Type B pancreatic cell (in vitro differentiated cells): ENCODE measurements around the gene AMDHD1. TPM values are rescaled to one million over a fixed set of nuclear protein-coding genes. Genes with fewer than 3 reads are reported as not detected.

Experiments used
- DNase-seq: peaks from one replicate; pipeline ENCODE4 v3.0.0; 2021; ENCODE audit warnings: mixed read lengths; ENCODE audit not compliant: unreplicated experiment; ENCODE audit errors: extremely low spot score
- H3K27ac Mint-ChIP-seq: 2 replicates; pipeline ENCODE4 v1.8.0; 2021; ENCODE audit warnings: mild to moderate bottlenecking, mixed read lengths
- H3K27me3 Mint-ChIP-seq: 2 replicates; pipeline ENCODE4 v1.8.0; 2021; ENCODE audit warnings: mixed read lengths
- H3K36me3 Mint-ChIP-seq: 2 replicates; pipeline ENCODE4 v1.8.0; 2021; ENCODE audit warnings: mixed read lengths
- H3K4me1 Mint-ChIP-seq: one replicate; pipeline ENCODE4 v1.8.0; 2021; ENCODE audit warnings: mixed read lengths; ENCODE audit not compliant: unreplicated experiment
- H3K4me3 Mint-ChIP-seq: 2 replicates; pipeline ENCODE4 v1.8.0; 2021; ENCODE audit warnings: mild to moderate bottlenecking, mixed read lengths
- H3K9me3 Mint-ChIP-seq: 2 replicates; pipeline ENCODE4 v1.8.0; 2021; ENCODE audit warnings: mixed read lengths
- CTCF ChIP-seq: fragments of 200-600 bp; sonication (generic); conservative IDR thresholded peaks from 2 replicates; pipeline ENCODE4 v1.5.0; 2021; ENCODE audit warnings: antibody characterized with exemption, mild to moderate bottlenecking
- total RNA-seq: library from RNA; stranded (reverse); gene quantifications from 2 replicates; pipeline ENCODE4 v1.2.1, GENCODE V29; 2021; ENCODE audit warnings: low replicate concordance

AMDHD1 gene
- total RNA-seq, 1 donor from 2014 or later, result 1.0 TPM

GRCh38 chr12:95918194-95918993, 24.7 kb upstream of the AMDHD1 start:
- no peak overlapping the region for H3K4me3 Mint-ChIP-seq
- H3K9me3 Mint-ChIP-seq, result no peaks in the 10 kb centered on the region
- H3K36me3 Mint-ChIP-seq, result no peaks in the 10 kb centered on the region
- peaks cover 6% of the 10 kb centered on the region for H3K27me3 Mint-ChIP-seq
- H3K27ac Mint-ChIP-seq, result no peak overlapping the region
- TF ChIP-seq CTCF, result peak; percentile 87
- no peaks in the 10 kb centered on the region for H3K4me1 Mint-ChIP-seq
- DNase-seq, result no peak

GRCh38 chr12:95919110-95919509, 24.0 kb upstream of the AMDHD1 start:
- no peak overlapping the region for H3K4me3 Mint-ChIP-seq
- TF ChIP-seq CTCF, result no peak

GRCh38 chr12:95922231-95922630, 20.9 kb upstream of the AMDHD1 start:
- TF ChIP-seq CTCF, result no peak
- no peaks in the 10 kb centered on the region for H3K36me3 Mint-ChIP-seq
- no peak overlapping the region for H3K4me3 Mint-ChIP-seq
- H3K27ac Mint-ChIP-seq, result no peak overlapping the region
- H3K9me3 Mint-ChIP-seq, result no peaks in the 10 kb centered on the region
- no peaks in the 10 kb centered on the region for H3K4me1 Mint-ChIP-seq
- peaks cover 3% of the 10 kb centered on the region for H3K27me3 Mint-ChIP-seq
- no peak for DNase-seq

More at GRCh38 chr12:95919110-95919509, 24.0 kb upstream of the AMDHD1 start:
- no peak for DNase-seq
- Mint-ChIP-seq H3K27me3 (peaks cover 6% of the 10 kb centered on the region), H3K9me3 (no peaks in the 10 kb centered on the region), H3K36me3 (no peaks in the 10 kb centered on the region), H3K4me1 (no peaks in the 10 kb centered on the region), H3K27ac (no peak overlapping the region)

- Mint-ChIP-seq H3K36me3 (no peaks in the 10 kb centered on the region), H3K27me3 (peaks cover 40% of the 10 kb centered on the region), H3K27ac (no peak overlapping the region), H3K4me1 (no peaks in the 10 kb centered on the region), H3K9me3 (no peaks in the 10 kb centered on the region), H3K4me3 (peak overlapping the region; percentile 31)
- TF ChIP-seq CTCF, result no peak
- DNase-seq, result no peak
Measured at GRCh38 chr12:95940514-95940913, 2.6 kb upstream of the AMDHD1 start.

GRCh38 chr12:95942101-95942523, 1.0 kb upstream of the AMDHD1 start:
- Mint-ChIP-seq H3K4me3 (peak overlapping the region; percentile 96), H3K27me3 (peaks cover 49% of the 10 kb centered on the region), H3K9me3 (no peaks in the 10 kb centered on the region)

More at GRCh38 chr12:95942101-95942523, 1.0 kb upstream of the AMDHD1 start:
- Mint-ChIP-seq H3K36me3 (no peaks in the 10 kb centered on the region), H3K4me1 (no peaks in the 10 kb centered on the region), H3K27ac (peak overlapping the region; percentile 9)
- DNase-seq, result no peak
- TF ChIP-seq CTCF, result no peak
